NCI-H2029 treated with DMSO at 0.1 percent for 48 hours (cell line): ENCODE measurements around the gene IFFO2.
A peak's percentile ranks its signal among the peaks of the same experiment; 100 is the strongest.

Experiments
- DNase-seq: peaks from one replicate; lab custom pipeline; 2025; lab: John Stamatoyannopoulos, UW

Gene IFFO2

GRCh38 chr1:18956193-18957135, at the start of gene IFFO2:
IFFO2 (minus strand) TSS chr1:18956676; CDS start chr1:18956332, 344 bp downstream.
- DNase-seq: peak; percentile 61

DNA sequence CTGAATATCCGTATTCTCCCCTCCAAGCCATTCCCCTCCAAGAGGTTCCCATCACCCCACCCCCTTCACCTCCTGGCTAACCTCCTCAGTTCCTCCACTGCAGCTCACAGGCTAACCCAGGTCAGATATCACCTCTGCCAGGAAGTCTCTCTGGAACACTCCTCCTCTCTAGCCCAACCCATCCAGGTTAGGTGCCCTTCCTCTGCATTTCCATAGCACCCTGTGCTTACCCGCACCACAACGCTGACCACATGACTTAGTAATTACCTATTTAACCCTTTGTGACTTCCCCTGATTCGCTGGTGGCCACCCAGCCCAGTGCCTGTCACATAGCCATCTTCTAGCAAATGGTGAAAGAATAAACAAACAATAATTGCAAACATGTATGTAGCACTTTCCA, 49.5 kb upstream of the IFFO2 start:
- DNase-seq: peak; percentile 35

- DNase-seq: no peak
Measured at GRCh38 chr1:19003371-19004290, 47.2 kb upstream of the IFFO2 start.

GRCh38 chr1:19000065-19000464, 43.6 kb upstream of the IFFO2 start:
- no peak for DNase-seq

DNA sequence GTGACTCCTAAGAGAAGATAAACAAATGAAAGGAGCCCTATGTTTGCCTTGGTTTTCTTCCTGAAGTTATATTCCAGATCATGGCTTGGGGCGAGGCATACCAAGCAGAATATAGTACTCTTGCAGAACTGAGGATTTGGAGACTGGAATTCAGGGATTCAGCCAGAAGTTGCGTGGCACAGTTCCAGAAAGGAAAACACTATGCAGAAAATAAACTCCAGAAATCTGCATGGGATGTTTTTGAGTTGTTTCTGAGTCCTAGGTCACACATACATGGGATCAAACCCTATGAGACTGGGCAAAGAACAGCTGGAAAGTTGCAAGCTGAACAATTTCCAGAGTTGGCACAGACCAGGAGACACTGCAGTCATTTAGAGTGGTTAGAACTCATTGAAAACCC, 42.9 kb upstream of the IFFO2 start:
- DNase-seq: no peak

GRCh38 chr1:18998016-18998724, 41.7 kb upstream of the IFFO2 start:
- DNase-seq: no peak

DNA sequence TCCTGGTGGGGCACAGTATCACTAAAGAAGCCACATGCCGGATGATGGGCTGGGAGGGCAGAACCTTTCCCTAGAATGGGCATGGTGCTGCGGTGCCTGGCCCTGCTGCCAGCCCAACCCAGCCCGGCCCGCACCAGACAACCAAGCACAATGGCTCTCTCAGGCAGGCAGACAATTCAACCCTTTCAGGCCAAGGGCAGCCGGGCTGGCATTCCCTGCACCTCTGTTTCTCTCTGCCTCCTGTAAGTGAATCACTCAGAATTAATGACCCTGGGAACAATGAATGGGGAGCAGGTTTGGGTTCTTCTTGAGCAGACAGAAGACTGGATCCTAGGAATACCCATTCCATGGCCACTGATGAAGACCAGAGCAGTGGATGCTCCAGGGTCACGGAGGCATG, 41.0 kb upstream of the IFFO2 start:
- no peak for DNase-seq

DNA sequence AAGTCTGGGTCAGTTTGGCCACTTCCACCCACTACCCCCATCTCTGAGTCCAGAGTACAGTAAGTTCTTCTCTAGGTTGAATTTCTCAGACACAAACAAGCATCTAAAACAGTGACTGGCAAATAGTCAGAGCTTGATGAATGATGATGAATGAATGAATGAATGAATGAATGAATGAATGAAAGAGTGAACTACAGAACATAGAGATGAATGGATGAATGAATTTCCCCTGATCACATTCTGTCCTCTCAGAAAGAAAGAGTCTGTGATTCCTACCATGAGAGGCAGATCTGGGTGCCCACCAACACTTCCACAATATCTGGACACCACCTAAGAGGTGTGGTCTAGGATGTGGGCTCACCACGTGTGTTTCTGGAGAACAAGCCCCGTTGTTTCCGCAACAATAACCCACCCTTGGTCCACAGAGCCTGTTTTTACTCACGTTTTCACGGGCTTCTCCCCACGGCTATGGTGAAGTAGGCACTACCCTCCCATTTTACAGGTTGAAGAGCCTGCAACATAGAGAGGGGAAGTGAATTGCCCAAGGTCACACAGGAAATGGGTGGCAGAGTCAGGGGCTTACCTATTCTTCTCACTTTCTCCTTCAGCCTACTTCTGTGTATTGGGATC, 40.2 kb upstream of the IFFO2 start:
- DNase-seq: no peak

DNA sequence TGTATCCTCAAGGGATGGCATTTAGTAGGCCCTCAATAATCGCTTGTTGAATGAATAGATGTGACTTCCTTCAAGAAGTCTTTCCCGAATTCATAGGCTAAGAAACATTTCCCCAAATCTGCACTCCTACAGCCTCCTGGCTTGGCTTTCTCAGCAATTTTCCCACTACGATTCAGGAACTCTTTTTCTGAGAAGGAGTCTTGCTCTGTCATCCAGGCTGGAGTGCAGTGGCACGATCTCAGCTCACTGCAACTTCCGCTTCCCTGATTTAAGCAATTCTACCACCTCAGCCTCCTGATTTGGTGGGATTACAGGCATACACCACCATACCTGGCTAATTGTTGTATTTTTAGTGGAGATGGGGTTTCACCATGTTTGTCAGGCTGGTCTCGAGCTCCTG, 37.9 kb upstream of the IFFO2 start:
- no peak for DNase-seq

DNA sequence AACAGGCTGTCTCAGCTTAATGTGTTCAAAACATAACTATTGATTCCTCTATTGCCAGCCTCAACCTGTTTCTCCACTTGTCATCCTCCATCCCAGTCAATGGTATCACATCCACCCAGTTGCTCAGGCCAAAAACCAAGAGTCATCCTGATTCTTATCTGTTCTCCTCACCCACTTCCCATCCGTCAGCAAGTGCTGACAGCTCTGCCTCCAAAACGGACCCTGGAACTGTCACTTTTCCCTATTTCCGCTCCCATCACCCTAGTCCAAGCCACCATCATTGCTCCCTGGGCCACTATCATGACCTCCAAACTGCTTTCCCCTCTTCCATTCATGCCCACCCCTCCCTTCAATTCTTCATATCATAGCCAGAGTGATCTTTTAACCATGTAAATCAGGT, 36.2 kb upstream of the IFFO2 start:
- DNase-seq: no peak

- no peak for DNase-seq
Measured at GRCh38 chr1:18991585-18991984, 35.1 kb upstream of the IFFO2 start.

DNA sequence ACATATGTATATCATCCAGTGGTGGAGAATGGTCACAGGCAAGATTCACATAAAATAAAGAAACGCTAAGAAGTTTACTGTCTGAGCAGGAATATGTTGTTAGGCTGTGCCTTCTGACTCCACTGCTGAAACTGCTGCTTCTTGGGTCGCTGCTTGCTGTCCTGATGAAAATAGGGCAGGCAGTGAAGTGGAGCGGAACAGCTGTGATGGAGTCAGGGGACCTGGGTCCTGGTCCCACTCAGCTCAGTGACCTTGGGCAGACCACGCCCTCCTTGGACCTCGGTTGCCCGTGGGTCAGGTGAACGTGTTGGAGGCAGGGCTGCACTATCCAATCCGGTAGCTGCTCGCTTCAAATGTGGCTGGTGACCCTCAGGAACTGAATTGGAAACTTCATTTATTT, 33.4 kb upstream of the IFFO2 start:
- no peak for DNase-seq

- DNase-seq: no peak
Measured at GRCh38 chr1:18989176-18989799, 32.8 kb upstream of the IFFO2 start.

GRCh38 chr1:18981242-18981641, 24.8 kb upstream of the IFFO2 start:
- DNase-seq: no peak

DNA sequence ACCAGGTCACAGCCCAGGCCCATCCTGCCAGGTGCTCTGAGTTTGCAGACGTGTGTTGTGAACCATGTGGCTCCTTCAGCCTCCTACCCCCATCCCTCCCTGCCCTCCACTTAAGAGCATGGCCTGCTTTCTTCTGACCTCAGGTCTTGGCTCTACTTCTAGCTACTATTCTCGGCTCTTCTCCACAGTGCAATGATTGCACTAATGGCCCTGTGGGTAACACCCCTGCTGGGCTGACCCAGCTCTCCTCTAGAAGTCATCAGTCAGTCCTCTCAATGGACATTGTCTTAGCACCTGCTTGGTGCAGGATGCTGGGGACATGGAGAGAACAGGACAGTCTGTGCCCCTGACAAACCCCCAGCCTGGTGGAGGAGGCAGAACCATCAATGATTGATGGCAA, 22.2 kb upstream of the IFFO2 start:
- DNase-seq: no peak

DNA sequence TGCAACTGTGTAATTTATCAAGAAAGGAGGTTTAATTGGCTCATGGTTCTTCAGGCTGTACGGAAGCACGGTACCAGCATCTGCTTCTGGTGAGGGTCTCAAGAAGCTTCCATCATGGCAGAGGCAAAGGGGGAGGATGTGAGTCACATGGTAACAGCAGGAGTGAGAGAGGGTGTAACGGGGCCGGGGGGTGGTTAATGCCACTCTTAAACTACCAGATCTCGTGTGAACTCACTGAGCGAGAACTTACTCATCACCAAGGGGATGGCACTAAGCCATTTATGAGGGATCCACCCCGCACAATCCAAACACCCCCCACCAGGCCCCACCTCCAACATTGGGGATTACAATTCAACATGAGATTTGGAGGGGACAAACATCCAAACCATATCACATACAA, 21.0 kb upstream of the IFFO2 start:
- no peak for DNase-seq

DNA sequence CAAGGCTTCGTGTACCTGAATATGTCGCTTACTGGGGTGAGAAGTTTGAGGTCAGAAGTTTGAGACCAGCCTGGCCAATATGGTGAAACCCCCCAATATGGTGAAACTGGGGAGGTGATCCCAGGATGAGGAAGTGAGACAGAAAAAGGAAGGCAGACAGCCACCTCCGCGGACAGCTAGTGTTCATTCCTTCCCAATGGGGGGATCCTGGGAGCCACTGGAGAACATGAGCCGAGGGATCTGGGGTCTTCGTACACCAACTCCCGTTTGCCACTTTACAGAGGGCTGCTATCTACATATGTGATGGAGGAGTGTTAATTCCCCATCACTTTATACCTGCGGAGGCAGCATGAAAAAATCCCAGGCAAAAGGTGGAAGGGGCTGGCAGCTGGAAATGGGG, 19.6 kb upstream of the IFFO2 start:
- DNase-seq: no peak

DNA sequence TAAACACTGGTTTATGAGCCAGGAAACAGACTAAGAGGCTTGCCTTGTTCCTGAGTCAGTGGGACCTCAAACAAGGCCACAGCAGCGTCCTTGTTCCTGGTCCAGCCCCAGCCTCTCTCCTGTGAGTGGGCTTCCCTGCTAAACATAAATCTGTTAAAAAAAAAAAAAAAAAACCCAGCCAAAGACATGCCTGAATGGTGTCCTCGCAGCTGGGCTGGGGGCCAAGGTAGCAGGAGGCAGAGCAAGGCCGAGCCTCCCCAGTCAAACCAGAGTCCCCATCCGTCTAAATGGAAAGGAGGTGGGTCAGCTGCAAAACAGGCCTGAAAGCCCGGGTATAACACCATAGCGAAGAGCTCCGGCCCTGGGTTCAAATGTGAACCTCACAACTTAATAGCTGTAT, 18.1 kb upstream of the IFFO2 start:
- DNase-seq: no peak

DNA sequence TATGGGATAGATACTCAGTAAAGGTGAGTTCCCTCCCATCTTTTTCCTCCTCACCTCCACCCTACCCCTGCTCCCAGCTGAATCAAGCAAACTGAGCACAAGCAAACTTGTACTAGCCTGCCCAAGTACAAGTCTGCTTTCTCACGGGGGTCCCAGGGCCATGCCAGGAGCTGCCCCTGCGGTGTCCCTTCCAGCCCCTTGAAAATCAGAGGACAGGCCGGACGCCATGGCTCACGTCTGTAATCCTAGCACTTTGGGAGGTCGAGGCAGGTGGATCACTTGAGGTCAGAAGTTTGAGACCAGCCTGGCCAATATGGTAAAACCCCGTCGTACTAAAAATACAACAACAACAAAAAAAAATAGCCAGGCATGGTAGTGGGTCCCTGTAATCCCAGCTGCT, 17.5 kb upstream of the IFFO2 start:
- no peak for DNase-seq

DNA sequence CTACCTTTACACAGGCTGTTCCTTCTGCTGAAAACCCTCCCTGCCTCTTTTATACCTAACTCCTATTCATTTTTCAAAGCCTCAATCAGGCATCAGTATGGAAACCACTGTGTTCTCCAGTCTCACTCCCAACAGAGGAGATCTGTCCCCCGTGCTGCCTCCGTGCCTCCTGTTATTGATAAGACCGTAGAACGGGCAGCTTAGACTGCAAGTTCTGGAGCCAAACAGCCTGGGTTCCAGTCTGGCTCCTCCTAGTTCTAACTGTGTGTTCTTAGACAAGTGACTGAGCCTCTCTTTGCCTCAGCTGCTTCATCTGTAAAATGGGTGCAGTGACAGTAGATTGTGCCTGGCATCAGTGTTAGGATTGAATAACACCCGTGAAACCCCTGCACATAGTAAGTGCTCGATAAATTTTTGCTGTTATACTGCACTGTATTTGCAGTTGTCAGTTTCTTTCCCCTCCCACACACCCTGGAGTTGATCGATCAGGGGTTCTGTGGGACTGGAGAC, 17.0 kb upstream of the IFFO2 start:
- no peak for DNase-seq

GRCh38 chr1:18972991-18973390, 16.5 kb upstream of the IFFO2 start:
- no peak for DNase-seq
